ENCODE data around the gene TMED6. TPM values are rescaled to one million over a fixed set of nuclear protein-coding genes. Genes with fewer than 3 reads are reported as not detected.

TMED6 gene
- total and polyA plus RNA-seq, 2 of the 8 experiments (the other 6 are each of a cell fraction or from before 2014, with no cell fraction given) = not detected

DNA sequence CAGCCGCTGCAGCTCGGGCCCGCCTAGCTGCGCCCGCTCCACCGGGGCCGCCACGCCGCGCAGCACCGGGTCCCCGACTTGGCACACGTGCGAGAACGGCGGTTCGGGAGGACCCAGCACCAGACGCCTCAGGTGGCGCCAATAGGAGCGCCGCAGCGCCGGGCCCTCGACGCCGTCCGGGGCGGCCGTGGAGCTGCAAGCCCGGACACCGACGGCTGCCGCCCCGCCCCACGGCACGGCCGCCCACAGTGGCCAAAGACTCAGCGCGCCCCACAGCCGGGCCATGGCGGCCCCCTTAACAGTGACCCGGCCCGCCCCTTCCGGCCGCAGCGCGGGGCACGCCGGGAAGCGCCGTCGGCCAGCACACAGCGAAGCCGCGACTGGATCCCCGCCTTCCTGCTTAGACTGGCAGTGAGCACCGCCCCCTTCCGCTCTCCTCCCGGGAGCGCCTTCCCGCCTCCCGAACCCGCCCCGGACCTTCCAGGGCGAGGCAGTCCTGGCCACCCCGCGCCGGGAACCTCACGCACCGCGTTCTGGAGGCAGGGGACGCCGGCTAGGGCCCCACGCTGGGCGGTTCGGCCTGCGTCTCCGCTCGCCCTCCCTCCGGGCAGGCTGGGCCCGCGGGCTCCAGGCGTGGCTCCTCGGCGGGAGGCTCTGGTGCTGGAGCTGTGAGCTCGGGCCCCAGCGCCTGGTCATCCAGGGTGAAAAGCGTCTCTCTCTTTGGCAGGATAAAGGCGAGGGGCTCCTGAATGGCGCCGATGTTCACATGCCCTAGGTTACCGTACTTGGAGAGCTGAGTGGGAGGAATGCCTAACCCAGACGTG, 21.1 kb downstream of the TMED6 start, which contains the start of gene PDF (continued):
- TF ChIP-seq TAF7 (optimal IDR thresholded peaks at IDR 0.05; ENCODE audit: borderline replicate concordance, low read depth, low read length) (peak; percentile 32), E2F6 (IDR thresholded peaks at IDR 0.05) (peak; percentile 84; the same call in 1 of the 2 replicates), RXRA (IDR thresholded peaks at IDR 0.05; ENCODE audit: insufficient read depth, low read depth, low read length) (no peak), TCF12 (IDR thresholded peaks at IDR 0.05; ENCODE audit: low read depth, low read length) (no peak), SIRT6 (IDR thresholded peaks at IDR 0.05; ENCODE audit: low read length) (no peak), CBX5 (IDR thresholded peaks at IDR 0.05; ENCODE audit: low read depth, low read length) (no peak), CHD1 (IDR thresholded peaks at IDR 0.05; ENCODE audit: low read depth, low read length) (no peak), SP4 (IDR thresholded peaks at IDR 0.05; ENCODE audit: low read length) (no peak), SRF (IDR thresholded peaks at IDR 0.05; ENCODE audit: low read depth, low read length) (no peak), RAD21 (IDR thresholded peaks at IDR 0.05 in 1 of 2, conservative IDR thresholded peaks at IDR 0.05 in 1 of 2; ENCODE audit: low read depth in 2 of 2, low read length in 2 of 2) (no peak), BRCA1 (IDR thresholded peaks at IDR 0.05; ENCODE audit: low read depth, low read length) (no peak), CREB1 (IDR thresholded peaks at IDR 0.05) (no peak), YY1 (IDR thresholded peaks at IDR 0.05; ENCODE audit: low read depth, low read length) (peak; percentile 85; the same call in 1 of the 2 replicates), POLR2A (IDR thresholded peaks at IDR 0.05; ENCODE audit: control extremely low read depth in 1 of 2, low read depth in 2 of 2, low read length in 2 of 2) (peak; percentile 79 to 92), SIN3A (conservative IDR thresholded peaks at IDR 0.05 in 1 of 2, IDR thresholded peaks at IDR 0.05 in 1 of 2; ENCODE audit: low read depth in 1 of 2, low read length in 2 of 2) (peak in 1 of 2 experiments; percentile 71; a peak in 1 of 4 replicates), KDM5A (IDR thresholded peaks at IDR 0.05; ENCODE audit: low read length) (no peak), TBP (IDR thresholded peaks at IDR 0.05; ENCODE audit: low read depth, low read length) (peak; percentile 78), PHF8 (conservative IDR thresholded peaks at IDR 0.05; ENCODE audit: low read depth, low read length) (peak; percentile 90), ASH2L (IDR thresholded peaks at IDR 0.05; ENCODE audit: low read length) (peak; percentile 65)
- TF ChIP-seq, protein P1, sequence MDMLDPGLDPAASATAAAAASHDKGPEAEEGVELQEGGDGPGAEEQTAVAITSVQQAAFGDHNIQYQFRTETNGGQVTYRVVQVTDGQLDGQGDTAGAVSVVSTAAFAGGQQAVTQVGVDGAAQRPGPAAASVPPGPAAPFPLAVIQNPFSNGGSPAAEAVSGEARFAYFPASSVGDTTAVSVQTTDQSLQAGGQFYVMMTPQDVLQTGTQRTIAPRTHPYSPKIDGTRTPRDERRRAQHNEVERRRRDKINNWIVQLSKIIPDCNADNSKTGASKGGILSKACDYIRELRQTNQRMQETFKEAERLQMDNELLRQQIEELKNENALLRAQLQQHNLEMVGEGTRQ (IDR thresholded peaks at IDR 0.05; ENCODE audit: low read length) = no peak
- TF ChIP-seq, protein P2, sequence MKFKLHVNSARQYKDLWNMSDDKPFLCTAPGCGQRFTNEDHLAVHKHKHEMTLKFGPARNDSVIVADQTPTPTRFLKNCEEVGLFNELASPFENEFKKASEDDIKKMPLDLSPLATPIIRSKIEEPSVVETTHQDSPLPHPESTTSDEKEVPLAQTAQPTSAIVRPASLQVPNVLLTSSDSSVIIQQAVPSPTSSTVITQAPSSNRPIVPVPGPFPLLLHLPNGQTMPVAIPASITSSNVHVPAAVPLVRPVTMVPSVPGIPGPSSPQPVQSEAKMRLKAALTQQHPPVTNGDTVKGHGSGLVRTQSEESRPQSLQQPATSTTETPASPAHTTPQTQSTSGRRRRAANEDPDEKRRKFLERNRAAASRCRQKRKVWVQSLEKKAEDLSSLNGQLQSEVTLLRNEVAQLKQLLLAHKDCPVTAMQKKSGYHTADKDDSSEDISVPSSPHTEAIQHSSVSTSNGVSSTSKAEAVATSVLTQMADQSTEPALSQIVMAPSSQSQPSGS (IDR thresholded peaks at IDR 0.05; ENCODE audit: low read length) = no peak
